SU-DHL-6 (cell line): ENCODE results near the gene SSTR5.

Experiments used
- H2AFZ ChIP-seq: fragments of 200-600 bp; sonication (generic); 2 replicates; pipeline ENCODE4 v1.6.1; 2014; ENCODE audit warnings: low read depth, mild to moderate bottlenecking, moderate library complexity, mixed read lengths, antibody characterized with exemption, low read length; ENCODE audit not compliant: severe bottlenecking
- H3F3A ChIP-seq: fragments of 200-600 bp; shearing (Covaris generic); 2 replicates; pipeline ENCODE4 v1.6.0; 2016; ENCODE audit warnings: antibody characterized with exemption, mild to moderate bottlenecking; ENCODE audit not compliant: insufficient read depth
- H3K27ac ChIP-seq: fragments of 200-600 bp; sonication (generic); 2 replicates; pipeline ENCODE4 v1.5.1; 2016; ENCODE audit warnings: low read depth, mild to moderate bottlenecking, low read length, moderate library complexity, mixed read lengths
- H3K27me3 ChIP-seq: fragments of 200-600 bp; sonication (generic), shearing (Covaris generic); 2 replicates; pipeline ENCODE4 v1.6.0; 2014; ENCODE audit warnings: mild to moderate bottlenecking, low read length
- H3K36me3 ChIP-seq: fragments of 200-600 bp; sonication (generic); 2 replicates; pipeline ENCODE4 v1.6.1; 2014; ENCODE audit warnings: mild to moderate bottlenecking, low read length, mixed read lengths
- H3K4me2 ChIP-seq: fragments of 300-600, 200-600 bp; shearing (Covaris generic), sonication (generic); 2 replicates; pipeline ENCODE4 v1.6.0; 2014; ENCODE audit warnings: low read length, low read depth, mild to moderate bottlenecking; ENCODE audit not compliant: poor library complexity, severe bottlenecking
- H3K4me3 ChIP-seq: fragments of 200-600 bp; sonication (generic); 2 replicates; pipeline ENCODE4 v1.5.1; 2014; ENCODE audit warnings: antibody characterized with exemption, low read length, mild to moderate bottlenecking, mixed read lengths; ENCODE audit not compliant: insufficient read depth, poor library complexity, severe bottlenecking
- H3K79me2 ChIP-seq: fragments of 200-600 bp; sonication (generic); 2 replicates; pipeline ENCODE4 v1.6.1; 2014; ENCODE audit warnings: mild to moderate bottlenecking, low read length, moderate library complexity; ENCODE audit not compliant: insufficient read depth
- H3K9ac ChIP-seq: fragments of 200-600 bp; sonication (generic); 2 replicates; pipeline ENCODE4 v1.7.0; 2014; ENCODE audit warnings: mild to moderate bottlenecking, low read length
- H3K9me2 ChIP-seq: fragments of 200-600 bp; sonication (generic); replicated peaks from 2 replicates; pipeline ENCODE4 v1.6.1; 2014; ENCODE audit warnings: low read length; ENCODE audit not compliant: insufficient read depth
- H3K9me3 ChIP-seq: fragments of 200-600 bp; sonication (generic); 2 replicates; pipeline ENCODE4 v1.6.1; 2014; ENCODE audit warnings: low read length, mixed read lengths; ENCODE audit not compliant: insufficient read depth
- H4K20me1 ChIP-seq: fragments of 200-600 bp; sonication (generic); 2 replicates; pipeline ENCODE4 v1.6.1; 2014; ENCODE audit warnings: low read depth, mild to moderate bottlenecking, antibody characterized with exemption, low read length, moderate library complexity, mixed read lengths
- CTCF ChIP-seq: fragments of 200-600 bp; sonication (generic); IDR thresholded peaks from one replicate; pipeline ENCODE4 v1.5.1; 2017; ENCODE audit warnings: antibody characterized with exemption, mild to moderate bottlenecking, low read length, moderate library complexity; ENCODE audit not compliant: insufficient read depth, poor library complexity, severe bottlenecking
- EZH2phosphoT487 ChIP-seq: fragments of 200-600 bp; sonication (generic), shearing (Covaris generic); conservative IDR thresholded peaks from 2 replicates; pipeline ENCODE4 v1.6.1; 2018; ENCODE audit warnings: mild to moderate bottlenecking, antibody characterized with exemption, low read length, moderate library complexity, mixed read lengths

The SSTR5 gene

DNA sequence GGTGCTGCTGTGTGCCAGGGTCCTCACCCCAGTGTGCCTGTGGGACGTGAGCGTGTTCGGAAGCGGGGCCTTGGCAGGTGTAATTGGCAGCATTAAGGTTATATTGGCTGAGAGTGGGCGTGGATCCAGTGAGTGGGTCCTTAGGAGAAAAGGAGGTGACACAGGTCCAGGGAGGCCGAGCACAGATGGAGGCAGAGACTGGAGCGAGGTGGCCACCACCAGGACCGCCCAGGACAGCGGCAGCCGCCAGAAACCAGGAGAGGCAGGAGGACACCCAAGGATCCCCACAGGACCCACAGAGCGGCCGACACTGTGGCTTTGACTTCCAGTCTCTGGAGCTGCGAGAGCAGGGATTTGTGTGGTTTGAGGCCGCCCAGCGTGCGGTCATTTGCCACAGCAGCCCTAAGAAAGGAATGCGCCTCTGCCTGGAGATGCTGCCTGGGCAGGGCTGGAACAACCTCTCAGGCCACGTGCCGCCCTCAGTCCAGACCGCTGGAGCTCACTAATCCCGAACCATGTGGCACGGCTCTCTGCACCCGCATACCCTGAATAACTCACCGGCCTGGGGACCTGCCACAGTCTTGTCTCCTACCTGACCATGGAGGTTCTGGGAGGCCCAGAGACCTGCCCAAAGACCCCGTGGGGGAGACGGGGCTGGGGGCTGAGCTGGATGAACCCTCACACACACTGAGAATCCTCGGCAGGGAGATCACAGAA lies 45.6 kb upstream of the SSTR5 start:
- H3K4me3 ChIP-seq = no peak overlapping the region
- no peaks in the 10 kb centered on the region for H4K20me1 ChIP-seq
- H3F3A ChIP-seq = no peaks in the 10 kb centered on the region
- TF ChIP-seq EZH2phosphoT487 (no peak), CTCF (no peak)
- no peak overlapping the region for H3K27ac ChIP-seq
- no peaks in the 10 kb centered on the region for H3K9me2 ChIP-seq
- no peaks in the 10 kb centered on the region for H3K36me3 ChIP-seq
- H3K4me2 ChIP-seq = no peak overlapping the region
- no peak overlapping the region for H3K9ac ChIP-seq
- H3K79me2 ChIP-seq = no peaks in the 10 kb centered on the region
- no peaks in the 10 kb centered on the region for H3K27me3 ChIP-seq
- H3K9me3 ChIP-seq = no peaks in the 10 kb centered on the region
- no peak overlapping the region for H2AFZ ChIP-seq

- no peaks in the 10 kb centered on the region for H3F3A ChIP-seq
- H3K9ac ChIP-seq = no peak overlapping the region
- no peak overlapping the region for H3K4me3 ChIP-seq
- no peak for TF ChIP-seq CTCF
- TF ChIP-seq EZH2phosphoT487 = no peak
- H3K9me3 ChIP-seq = no peaks in the 10 kb centered on the region
- H3K4me2 ChIP-seq = no peak overlapping the region
- H3K27me3 ChIP-seq = no peaks in the 10 kb centered on the region
- H3K9me2 ChIP-seq = no peaks in the 10 kb centered on the region
- no peaks in the 10 kb centered on the region for H4K20me1 ChIP-seq
- H3K36me3 ChIP-seq = no peaks in the 10 kb centered on the region
- H2AFZ ChIP-seq = no peak overlapping the region
- no peak overlapping the region for H3K27ac ChIP-seq
- no peaks in the 10 kb centered on the region for H3K79me2 ChIP-seq
These were observed 45.1 kb upstream of the SSTR5 start for GRCh38 chr16:1027501-1027815.

GRCh38 chr16:1028056-1028455 lies 44.5 kb upstream of the SSTR5 start:
- Histone ChIP-seq H3K9me2 (no peaks in the 10 kb centered on the region), H3K27me3 (no peaks in the 10 kb centered on the region), H3K27ac (no peak overlapping the region), H2AFZ (no peak overlapping the region), H3K9me3 (no peaks in the 10 kb centered on the region), H3K4me3 (no peak overlapping the region), H4K20me1 (no peaks in the 10 kb centered on the region), H3F3A (no peaks in the 10 kb centered on the region), H3K36me3 (no peaks in the 10 kb centered on the region), H3K79me2 (no peaks in the 10 kb centered on the region), H3K9ac (no peak overlapping the region), H3K4me2 (no peak overlapping the region)
- TF ChIP-seq CTCF (no peak), EZH2phosphoT487 (no peak)
